Suprapubic skin (tissue), 4 donors: ENCODE data around the gene STIM2. TPM values are rescaled to one million over a fixed set of nuclear protein-coding genes. Genes with fewer than 3 reads are reported as not detected.

ENCODE experiments used
- DNase-seq, 2 donors: peaks; one replicate each; pipeline ENCODE4 v3.0.0-alpha.2; 2019; ENCODE audit warnings: low spot score in 2 of 2
- H3K27ac ChIP-seq: fragments of 200-600 bp; sonication (generic); one replicate; pipeline ENCODE4 v1.5.1; 2019
- H3K27me3 ChIP-seq: fragments of 200-600 bp; sonication (generic); one replicate; pipeline ENCODE4 v1.5.1; 2019
- H3K36me3 ChIP-seq: fragments of 200-600 bp; sonication (generic); one replicate; pipeline ENCODE4 v1.5.1; 2019
- H3K4me1 ChIP-seq: fragments of 200-600 bp; sonication (generic); one replicate; pipeline ENCODE4 v1.5.1; 2019
- H3K4me3 ChIP-seq: fragments of 200-600 bp; sonication (generic); one replicate; pipeline ENCODE4 v1.5.1; 2019; ENCODE audit warnings: mild to moderate bottlenecking
- H3K9me3 ChIP-seq: fragments of 200-600 bp; sonication (generic); one replicate; pipeline ENCODE4 v1.5.1; 2019
- EP300 ChIP-seq: sonication (generic); formaldehyde crosslinking; IDR thresholded peaks from one replicate; pipeline ENCODE4 v1.6.1; 2017; ENCODE audit warnings: antibody characterized with exemption
- POLR2A ChIP-seq, 2 donors: fragments of 450-650 bp; IDR thresholded peaks; one replicate each; pipeline ENCODE4 v1.6.1; 2017; ENCODE audit warnings: antibody characterized with exemption in 2 of 2, mild to moderate bottlenecking in 2 of 2, moderate library complexity in 2 of 2
- POLR2AphosphoS5 ChIP-seq, 3 donors: sonication (generic); formaldehyde crosslinking; IDR thresholded peaks; one replicate each; pipeline ENCODE4 v1.6.1; 2017; ENCODE audit warnings: antibody characterized with exemption in 3 of 3
- WGBS: methylation state at CpG from one replicate; pipeline ENCODE4 v1.1.5; 2018; 5-methylcytosine and 5-hydroxymethylcytosine counted together
- total RNA-seq, 4 donors: library from RNA; depleted of rRNA; stranded (reverse); fragments of >200 nt; gene quantifications; one replicate each; pipeline ENCODE4 v1.1.0, GENCODE V29; 2016
- TF ChIP-seq, protein P1 (sequence below), 2 donors: fragments of 200-600 bp in 1 of 2; fragments of 450-650 bp in 1 of 2; sonication (generic) in 1 of 2; IDR thresholded peaks; one replicate each; pipeline ENCODE4 v1.5.1; 2016 to 2019; ENCODE audit warnings: antibody characterized with exemption in 2 of 2, mild to moderate bottlenecking in 1 of 2, moderate library complexity in 1 of 2

The STIM2 gene
- total RNA-seq, 4 donors from 2014 or later = 20.2 to 37.3 (median 27.5) TPM

DNA sequence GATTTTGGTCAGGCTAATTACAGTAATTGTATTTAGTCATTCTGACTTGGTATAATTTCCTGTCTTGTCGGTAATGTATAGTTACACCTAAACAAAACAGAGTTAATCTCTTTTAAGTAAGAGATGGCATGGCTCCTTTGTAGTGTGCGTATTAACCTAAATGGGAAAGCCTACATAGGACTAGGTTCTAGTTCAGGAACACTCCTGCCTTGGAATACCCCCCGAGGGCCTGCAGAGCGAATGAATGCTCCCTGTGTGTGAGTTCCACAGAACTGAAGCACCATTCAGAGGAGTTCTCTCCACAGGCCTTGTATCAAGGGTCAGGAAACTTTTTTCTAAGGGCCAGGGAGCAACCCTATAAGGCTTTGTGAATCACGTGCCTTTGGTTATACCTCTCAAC is 44.9 kb upstream of the STIM2 start:
- no peaks in the 10 kb centered on the region for H3K27me3 ChIP-seq
- H3K27ac ChIP-seq = no peak overlapping the region
- no peaks in the 10 kb centered on the region for H3K9me3 ChIP-seq
- H3K4me3 ChIP-seq = no peak overlapping the region
- 83% methylated on average over 5 of the region's 5 CpGs for WGBS
- no peaks in the 10 kb centered on the region for H3K4me1 ChIP-seq
- no peaks in the 10 kb centered on the region for H3K36me3 ChIP-seq
- TF ChIP-seq POLR2A (IDR thresholded peaks at IDR 0.05) = no peak
- no peak for TF ChIP-seq EP300
- no peak for TF ChIP-seq POLR2AphosphoS5 (IDR thresholded peaks at IDR 0.05)
- TF ChIP-seq, protein P1, sequence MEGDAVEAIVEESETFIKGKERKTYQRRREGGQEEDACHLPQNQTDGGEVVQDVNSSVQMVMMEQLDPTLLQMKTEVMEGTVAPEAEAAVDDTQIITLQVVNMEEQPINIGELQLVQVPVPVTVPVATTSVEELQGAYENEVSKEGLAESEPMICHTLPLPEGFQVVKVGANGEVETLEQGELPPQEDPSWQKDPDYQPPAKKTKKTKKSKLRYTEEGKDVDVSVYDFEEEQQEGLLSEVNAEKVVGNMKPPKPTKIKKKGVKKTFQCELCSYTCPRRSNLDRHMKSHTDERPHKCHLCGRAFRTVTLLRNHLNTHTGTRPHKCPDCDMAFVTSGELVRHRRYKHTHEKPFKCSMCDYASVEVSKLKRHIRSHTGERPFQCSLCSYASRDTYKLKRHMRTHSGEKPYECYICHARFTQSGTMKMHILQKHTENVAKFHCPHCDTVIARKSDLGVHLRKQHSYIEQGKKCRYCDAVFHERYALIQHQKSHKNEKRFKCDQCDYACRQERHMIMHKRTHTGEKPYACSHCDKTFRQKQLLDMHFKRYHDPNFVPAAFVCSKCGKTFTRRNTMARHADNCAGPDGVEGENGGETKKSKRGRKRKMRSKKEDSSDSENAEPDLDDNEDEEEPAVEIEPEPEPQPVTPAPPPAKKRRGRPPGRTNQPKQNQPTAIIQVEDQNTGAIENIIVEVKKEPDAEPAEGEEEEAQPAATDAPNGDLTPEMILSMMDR (IDR thresholded peaks at IDR 0.05) = no peak
- no peak for DNase-seq

- no peak overlapping the region for H3K27ac ChIP-seq
- no peaks in the 10 kb centered on the region for H3K9me3 ChIP-seq
- H3K27me3 ChIP-seq = no peaks in the 10 kb centered on the region
- no peak overlapping the region for H3K4me3 ChIP-seq
- DNase-seq = no peak
- WGBS = 74% methylated on average over 4 of the region's 4 CpGs
- TF ChIP-seq POLR2A (IDR thresholded peaks at IDR 0.05) (no peak), EP300 (no peak), POLR2AphosphoS5 (IDR thresholded peaks at IDR 0.05) (no peak)
- TF ChIP-seq, protein P1 (IDR thresholded peaks at IDR 0.05) = no peak
- peaks cover 11% of the 10 kb centered on the region for H3K4me1 ChIP-seq
- no peaks in the 10 kb centered on the region for H3K36me3 ChIP-seq
Measured at GRCh38 chr4:26819026-26819425, 41.6 kb upstream of the STIM2 start.

DNA sequence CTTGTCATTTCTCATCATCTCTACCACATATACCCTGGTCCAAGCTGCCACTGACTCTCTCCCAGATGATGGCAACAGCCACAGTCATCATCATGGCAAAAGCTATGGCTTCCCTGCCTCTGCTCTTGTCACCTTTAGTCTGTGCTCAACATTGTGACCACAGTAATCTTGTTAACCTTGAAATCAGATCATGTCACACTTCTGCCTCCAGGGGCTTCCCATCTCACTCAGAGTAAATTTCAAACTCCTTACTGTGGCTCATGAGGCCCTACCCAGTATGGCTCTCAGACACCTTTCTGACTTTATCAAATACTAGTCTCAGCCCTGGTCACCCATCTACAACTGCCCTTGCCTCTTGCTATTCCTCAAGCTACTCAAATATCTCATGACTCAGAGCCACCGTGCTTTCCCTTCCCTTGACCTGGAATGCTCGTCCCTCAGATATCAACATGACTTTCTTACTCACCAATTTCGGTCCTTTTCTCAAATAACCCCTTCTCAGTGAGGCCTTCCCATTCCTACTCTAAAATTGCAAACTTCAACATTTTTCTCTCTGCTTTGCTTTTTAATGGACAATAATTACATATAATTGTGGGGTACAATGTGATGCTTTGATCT is 41.1 kb upstream of the STIM2 start:
- H3K36me3 ChIP-seq = no peaks in the 10 kb centered on the region
- no peak overlapping the region for H3K27ac ChIP-seq
- H3K4me3 ChIP-seq = no peak overlapping the region
- peaks cover 11% of the 10 kb centered on the region for H3K4me1 ChIP-seq
- 96% methylated on average over 3 of the region's 3 CpGs for WGBS
- H3K27me3 ChIP-seq = no peaks in the 10 kb centered on the region
- TF ChIP-seq POLR2A (IDR thresholded peaks at IDR 0.05) (no peak), POLR2AphosphoS5 (IDR thresholded peaks at IDR 0.05) (no peak), EP300 (no peak)
- TF ChIP-seq, protein P1 (IDR thresholded peaks at IDR 0.05) = no peak
- DNase-seq = no peak
- H3K9me3 ChIP-seq = no peaks in the 10 kb centered on the region

GRCh38 chr4:26820346-26820745 is 40.3 kb upstream of the STIM2 start:
- WGBS = 89% methylated on average over 1 of the region's 1 CpG
- Histone ChIP-seq H3K36me3 (no peaks in the 10 kb centered on the region), H3K27ac (no peak overlapping the region), H3K27me3 (no peaks in the 10 kb centered on the region), H3K9me3 (no peaks in the 10 kb centered on the region), H3K4me1 (peaks cover 11% of the 10 kb centered on the region), H3K4me3 (no peak overlapping the region)
- DNase-seq = no peak
- TF ChIP-seq POLR2AphosphoS5 (IDR thresholded peaks at IDR 0.05) = no peak
- TF ChIP-seq POLR2A (IDR thresholded peaks at IDR 0.05) = no peak
- TF ChIP-seq, protein P1 (IDR thresholded peaks at IDR 0.05) = no peak
- TF ChIP-seq EP300 = no peak

GRCh38 chr4:26821031-26821430 is 39.6 kb upstream of the STIM2 start:
- TF ChIP-seq POLR2AphosphoS5 (IDR thresholded peaks at IDR 0.05) (no peak), EP300 (no peak), POLR2A (IDR thresholded peaks at IDR 0.05) (no peak)
- TF ChIP-seq, protein P1 (IDR thresholded peaks at IDR 0.05) = no peak
- Histone ChIP-seq H3K9me3 (no peaks in the 10 kb centered on the region), H3K4me1 (peaks cover 11% of the 10 kb centered on the region), H3K36me3 (no peaks in the 10 kb centered on the region), H3K27ac (no peak overlapping the region), H3K4me3 (no peak overlapping the region), H3K27me3 (no peaks in the 10 kb centered on the region)
- no peak for DNase-seq
- 88% methylated on average over 3 of the region's 3 CpGs for WGBS
